Renal pelvis (tissue), 12 donors: Measurements from ENCODE around the gene ETNK2. TPM values are rescaled to one million over a fixed set of nuclear protein-coding genes. Genes with fewer than 3 reads are reported as not detected.

ENCODE experiments used
- DNase-seq: peaks from one replicate; pipeline ENCODE4 v3.0.0-alpha.2; 2013
- long read RNA-seq, 16 experiments: transcript quantifications; one replicate each; lab custom pipeline, GENCODE V29; 2026
- polyA plus RNA-seq, 3 donors: library from polyadenylated mRNA; unstranded; fragments of 120-200 nt; gene quantifications; one replicate each; pipeline ENCODE4 v1.2.1, GENCODE V29; 2013; ENCODE audit not compliant: insufficient read length in 3 of 3

ETNK2 gene
- polyA plus RNA-seq: 10 to 100 TPM; 22.4 to 25.1 (median 24.6) TPM
- long read RNA-seq, donor 1, transcript ETNK2-203 (8 exons, 2,434 nt): major isoform, 8 of 8 reads
- long read RNA-seq, donor 1, partial matches to known transcripts: 0 of 8 reads
- long read RNA-seq, donor 1, other reads (novel, unspliced or antisense): 0 of 8 reads
- long read RNA-seq, donor 2, transcript ETNK2-203 (8 exons, 2,434 nt): major isoform, 13 of 13 reads
- long read RNA-seq, donor 2, partial matches to known transcripts: 0 of 13 reads
- long read RNA-seq, donor 2, other reads (novel, unspliced or antisense): 0 of 13 reads
- long read RNA-seq, donor 3, transcript ETNK2-203 (8 exons, 2,434 nt): major isoform, 10 of 11 reads
- long read RNA-seq, donor 3, partial matches to known transcripts: 0 of 11 reads
- long read RNA-seq, donor 3, other reads (novel, unspliced or antisense): 0 of 11 reads
- long read RNA-seq, donor 4, transcript ETNK2-203 (8 exons, 2,434 nt): major isoform, 8 of 9 reads
- long read RNA-seq, donor 4, partial matches to known transcripts: 0 of 9 reads
- long read RNA-seq, donor 4, other reads (novel, unspliced or antisense): 0 of 9 reads
- long read RNA-seq, donor 5, transcript ETNK2-203 (8 exons, 2,434 nt): major isoform, 5 of 6 reads
- long read RNA-seq, donor 5, partial matches to known transcripts: 0 of 6 reads
- long read RNA-seq, donor 5, other reads (novel, unspliced or antisense): 0 of 6 reads
- long read RNA-seq, donor 6, transcript ETNK2-203 (8 exons, 2,434 nt): major isoform, 14 of 16 reads
- long read RNA-seq, donor 6, partial matches to known transcripts: 0 of 16 reads
- long read RNA-seq, donor 6, other reads (novel, unspliced or antisense): 0 of 16 reads
- long read RNA-seq, donor 7, transcript ETNK2-203 (8 exons, 2,434 nt): major isoform, 10 of 22 reads
- long read RNA-seq, donor 7, partial matches to known transcripts: 11 of 22 reads
- long read RNA-seq, donor 7, other reads (novel, unspliced or antisense): 0 of 22 reads
- long read RNA-seq, donor 8: 0 reads
- long read RNA-seq, donor 9, transcript ETNK2-203 (8 exons, 2,434 nt): major isoform, 11 of 11 reads
- long read RNA-seq, donor 9, partial matches to known transcripts: 0 of 11 reads
- long read RNA-seq, donor 9, other reads (novel, unspliced or antisense): 0 of 11 reads
- long read RNA-seq, donor 10, transcript ETNK2-203 (8 exons, 2,434 nt): major isoform, 5 of 10 reads
- long read RNA-seq, donor 10, partial matches to known transcripts: 5 of 10 reads
- long read RNA-seq, donor 10, other reads (novel, unspliced or antisense): 0 of 10 reads
- long read RNA-seq, donor 11, partial matches to known transcripts: 5 of 8 reads
- long read RNA-seq, donor 11, other reads (novel, unspliced or antisense): 0 of 8 reads
- long read RNA-seq, donor 12, transcript ETNK2-203 (8 exons, 2,434 nt): major isoform, 7 of 9 reads
- long read RNA-seq, donor 12, partial matches to known transcripts: 0 of 9 reads
- long read RNA-seq, donor 12, other reads (novel, unspliced or antisense): 0 of 9 reads
- long read RNA-seq, donor 13, partial matches to known transcripts: 0 of 3 reads
- long read RNA-seq, donor 13, other reads (novel, unspliced or antisense): 0 of 3 reads
- long read RNA-seq, donor 14: 0 reads
- long read RNA-seq, donor 15, transcript ETNK2-203 (8 exons, 2,434 nt): major isoform, 13 of 14 reads
- long read RNA-seq, donor 15, partial matches to known transcripts: 0 of 14 reads
- long read RNA-seq, donor 15, other reads (novel, unspliced or antisense): 0 of 14 reads
- long read RNA-seq, donor 16, transcript ETNK2-203 (8 exons, 2,434 nt): major isoform, 9 of 23 reads
- long read RNA-seq, donor 16, partial matches to known transcripts: 13 of 23 reads
- long read RNA-seq, donor 16, other reads (novel, unspliced or antisense): 0 of 23 reads

- no peak for DNase-seq
These were observed at the start of gene ETNK2 for GRCh38 chr1:204151552-204152309. TSS of gene ETNK2 (minus strand) at chr1:204152044. CDS start at chr1:204151852, 192 bp downstream.

- DNase-seq: no peak
These were observed 49.6 kb upstream of the ETNK2 start for GRCh38 chr1:204201348-204202040.

DNA sequence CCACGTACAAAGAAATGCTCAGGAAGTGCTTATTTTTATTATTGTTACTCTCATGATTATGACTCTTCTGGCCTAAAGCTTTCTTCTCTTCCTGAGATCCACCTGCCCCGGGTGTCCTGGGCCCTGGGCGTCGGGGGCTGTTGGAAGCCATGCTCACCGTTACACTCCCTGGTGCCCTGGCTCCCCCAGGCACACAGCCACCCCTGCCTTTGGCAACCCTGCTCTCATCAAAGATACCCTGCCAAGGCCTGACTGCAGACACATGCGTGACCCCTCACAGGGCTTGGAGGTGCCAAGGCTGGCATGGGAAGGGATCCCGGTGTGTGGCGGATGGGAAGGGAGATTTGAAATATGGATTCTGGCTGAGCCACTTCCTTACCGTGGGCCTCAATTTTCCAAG, 47.7 kb upstream of the ETNK2 start:
- DNase-seq: no peak

DNA sequence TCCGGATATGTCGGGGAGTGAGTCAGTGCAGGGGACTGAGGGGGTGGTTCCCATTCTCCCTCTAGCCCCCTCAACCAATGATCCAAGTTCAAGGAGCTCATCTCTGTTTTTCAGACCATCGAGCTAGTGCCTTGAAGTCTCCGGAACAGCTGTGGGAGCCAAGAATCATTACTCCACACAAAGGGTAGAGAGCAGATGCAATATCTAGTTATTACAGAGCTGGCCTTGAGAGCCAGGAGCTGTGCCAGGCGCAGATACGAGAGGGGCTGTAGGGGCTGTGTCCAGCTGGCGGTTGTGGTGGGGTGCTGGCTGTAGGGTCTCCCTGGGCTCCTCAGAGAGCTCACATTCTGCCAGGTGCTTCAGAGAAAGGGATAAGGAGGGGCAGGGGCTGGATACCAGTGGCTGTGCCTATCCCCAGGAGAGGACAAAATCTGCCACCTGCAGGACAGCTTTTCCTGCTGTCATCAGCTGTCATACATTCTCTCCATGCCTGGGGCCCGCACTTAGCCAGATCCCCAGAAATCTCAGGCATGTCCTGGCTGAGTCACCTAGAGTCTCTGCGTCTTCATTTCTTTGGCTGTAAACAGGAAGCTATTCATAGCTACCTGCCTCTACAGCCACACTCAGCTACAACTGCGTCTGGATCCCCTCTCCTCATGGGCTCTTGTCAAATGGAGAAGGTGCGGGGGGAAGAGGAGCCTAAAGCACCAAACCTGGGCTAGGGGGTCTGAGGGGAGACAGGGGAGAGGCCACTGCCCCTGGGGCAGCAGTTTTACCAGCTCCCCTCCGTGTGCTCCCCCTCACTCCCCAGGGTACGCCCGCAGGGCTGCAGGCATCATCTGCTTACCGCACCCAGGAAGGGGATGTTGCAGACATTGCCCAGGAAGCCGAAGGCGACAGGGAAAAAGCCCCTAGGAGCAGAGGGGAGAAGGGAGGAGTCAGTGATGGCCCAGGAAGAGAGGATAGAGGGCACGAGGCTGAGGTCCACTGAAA, 46.8 kb upstream of the ETNK2 start:
- no peak for DNase-seq

GRCh38 chr1:204197068-204197467, 45.2 kb upstream of the ETNK2 start:
- no peak for DNase-seq

DNA sequence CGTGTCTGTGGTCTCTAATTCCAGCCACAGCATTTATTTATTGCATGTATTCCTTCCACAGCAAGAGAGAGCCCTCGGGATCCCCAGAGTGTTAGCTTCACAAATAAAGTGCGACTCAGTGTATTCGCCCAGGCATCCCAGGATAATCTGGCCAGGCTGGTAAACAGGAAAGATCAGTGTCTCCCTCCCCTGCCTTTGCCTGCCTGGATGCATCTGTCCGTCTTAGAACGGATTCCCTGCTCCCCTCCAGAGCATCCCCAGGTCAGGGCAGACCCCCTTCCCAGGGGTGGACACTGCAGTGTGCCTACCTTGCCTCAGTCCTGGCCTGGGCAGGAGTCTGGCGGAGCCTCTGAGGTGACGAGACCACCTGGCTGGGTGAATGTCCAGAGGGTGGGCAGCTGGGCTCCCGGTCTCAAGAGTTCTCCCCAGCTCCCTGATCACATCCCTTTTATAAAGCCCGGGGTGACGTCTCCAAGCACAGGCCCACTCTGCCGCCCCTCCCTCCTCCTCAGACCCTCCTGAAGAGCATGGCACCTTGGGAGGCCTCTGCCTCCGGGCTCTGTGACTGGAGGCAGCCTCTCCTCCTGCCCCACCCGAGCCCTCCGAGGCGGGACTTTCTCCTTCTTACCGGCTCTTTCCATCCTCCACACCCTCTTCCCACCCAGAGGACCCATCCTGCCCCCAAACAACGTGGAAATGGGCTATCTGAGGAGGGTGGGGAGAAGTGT, 44.4 kb upstream of the ETNK2 start, which contains the start of gene KISS1:
KISS1 (minus strand) TSS at position 424 of the 728 bp plus-strand sequence. CDS start 3,615 bp downstream, outside the sequence.
- no peak for DNase-seq

GRCh38 chr1:204194771-204195170, 42.9 kb upstream of the ETNK2 start:
- DNase-seq: no peak

GRCh38 chr1:204194080-204194479, 42.2 kb upstream of the ETNK2 start:
- no peak for DNase-seq

- no peak for DNase-seq
These were observed 40.9 kb upstream of the ETNK2 start for GRCh38 chr1:204192589-204193352.

- no peak for DNase-seq
These were observed 40.2 kb upstream of the ETNK2 start for GRCh38 chr1:204192046-204192445.

GRCh38 chr1:204191456-204191855, 39.6 kb upstream of the ETNK2 start:
- DNase-seq: no peak

GRCh38 chr1:204190212-204191211, 38.7 kb upstream of the ETNK2 start:
- peak; percentile 43 for DNase-seq

DNA sequence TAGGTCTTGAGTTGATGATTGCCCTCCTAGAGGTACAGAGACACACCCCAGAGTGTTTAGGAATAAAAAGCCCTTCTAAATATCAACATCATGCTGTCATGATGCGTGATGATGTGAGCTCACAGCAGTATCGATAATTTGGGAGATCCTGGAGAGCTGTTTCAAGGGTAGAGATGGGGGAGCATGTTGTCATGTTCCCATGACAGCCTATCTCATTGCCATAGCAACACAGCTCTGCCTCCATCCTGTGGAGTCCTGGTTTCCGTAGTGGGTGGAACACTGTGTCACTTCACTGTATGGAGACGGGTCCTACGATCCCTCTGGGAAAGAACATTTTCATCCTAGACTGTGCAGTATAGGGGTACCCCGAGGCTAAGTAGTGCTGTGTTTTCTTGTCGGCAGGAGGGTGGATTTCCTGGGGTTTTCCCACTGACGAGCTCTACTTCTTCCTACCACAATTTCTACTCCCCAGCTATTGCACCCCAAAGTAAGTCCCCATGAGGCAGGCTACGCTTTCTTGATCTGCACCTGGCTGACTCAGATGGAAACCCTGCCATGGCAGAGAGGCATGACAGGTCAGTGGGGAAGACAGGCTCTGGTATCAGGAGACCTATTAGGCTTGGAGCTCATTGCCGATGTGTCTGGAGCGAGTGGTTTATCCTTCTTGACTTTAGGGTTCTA, 37.3 kb upstream of the ETNK2 start:
- no peak for DNase-seq

- no peak for DNase-seq
These were observed 34.8 kb upstream of the ETNK2 start for GRCh38 chr1:204186597-204186996.
